Sigmoid colon (tissue), 7 donors: ENCODE results near the gene RERGL. TPM values are rescaled to one million over a fixed set of nuclear protein-coding genes. Genes with fewer than 3 reads are reported as not detected.

ENCODE experiments used
- DNase-seq: peaks from one replicate; pipeline ENCODE4 v3.0.0-alpha.2; 2019
- H3K27ac ChIP-seq, 4 donors: fragments of 200-600 bp; sonication (generic); one replicate each; pipeline ENCODE4 v1.5.1; 2016 to 2019; ENCODE audit warnings: mild to moderate bottlenecking in 1 of 4
- H3K27me3 ChIP-seq, 3 donors: fragments of 200-600 bp; sonication (generic); one replicate each; pipeline ENCODE4 v1.5.1; 2019; ENCODE audit warnings: mild to moderate bottlenecking in 1 of 3
- H3K36me3 ChIP-seq, 4 donors: fragments of 200-600 bp; sonication (generic); one replicate each; pipeline ENCODE4 v1.5.1; 2016 to 2019
- H3K4me1 ChIP-seq, 4 donors: fragments of 200-600 bp; sonication (generic); one replicate each; pipeline ENCODE4 v1.5.1; 2017 to 2019
- H3K4me3 ChIP-seq, 4 donors: fragments of 200-600 bp; sonication (generic); one replicate each; pipeline ENCODE4 v1.5.1; 2017 to 2019; ENCODE audit warnings: mild to moderate bottlenecking in 2 of 4, moderate library complexity in 1 of 4
- H3K9me3 ChIP-seq, 4 donors: fragments of 200-600 bp in 3 of 4; sonication (generic) in 3 of 4; one replicate each; pipeline versions ENCODE4 v1.5.1 to v1.6.1; 2013 to 2019
- CTCF ChIP-seq, 4 experiments: fragments of 450-650 bp in 3 of 4; fragments of 200-600 bp in 1 of 4; IDR thresholded peaks; one replicate each; pipeline ENCODE4 v1.5.1; 2016 to 2019; ENCODE audit warnings: antibody characterized with exemption in 4 of 4, mild to moderate bottlenecking in 3 of 4, moderate library complexity in 2 of 4
- EP300 ChIP-seq, 4 donors: sonication (generic); formaldehyde crosslinking; IDR thresholded peaks; one replicate each; pipeline ENCODE4 v1.6.1; 2017; ENCODE audit warnings: antibody characterized with exemption in 4 of 4
- POLR2A ChIP-seq, 2 donors: fragments of 450-650 bp; IDR thresholded peaks; one replicate each; pipeline ENCODE4 v1.6.1; 2016; ENCODE audit warnings: antibody characterized with exemption in 2 of 2, mild to moderate bottlenecking in 2 of 2, moderate library complexity in 2 of 2
- POLR2AphosphoS5 ChIP-seq, 4 donors: sonication (generic); formaldehyde crosslinking; IDR thresholded peaks; one replicate each; pipeline ENCODE4 v1.6.1; 2017; ENCODE audit warnings: antibody characterized with exemption in 4 of 4
- WGBS, 2 donors: extraction: QIAGEN DNeasy Blood & Tissue Kit; methylation state at CpG; one replicate each; pipeline ENCODE4 v1.1.7; 2013; 5-methylcytosine and 5-hydroxymethylcytosine counted together
- intact Hi-C: fragments of 100-400 bp; cut with DNase I; formaldehyde crosslinking; loops from one replicate; pipeline ENCODE4 v1.15.1; 2023
- polyA plus RNA-seq, 3 donors: library from polyadenylated mRNA; stranded (reverse); fragments of 200-250 nt; gene quantifications; one replicate each; pipeline ENCODE4 v1.2.3, GENCODE V29; 2013
- total RNA-seq, 4 donors: library from RNA; depleted of rRNA; stranded (reverse); fragments of >200 nt; gene quantifications; one replicate each; pipeline ENCODE4 v1.1.0, GENCODE V29; 2016
- donor health status: healthy with polysubstance abuse.
- donor health status: Bipolar disorder and iron deficiency.
- donor health status: healthy.

Gene RERGL
- total RNA-seq (10 to 100 TPM in 1 of 4 donors, 1 to 10 TPM in 3; 2.5 to 14.6 (median 3.3) TPM), polyA plus RNA-seq (1 to 10 TPM in 1 of 3 donors, not detected in 2; 6.7 TPM)

GRCh38 chr12:18090093-18090492 is at the start of gene RERGL:
Gene RERGL, minus strand, starts transcription at chr12:18090193. Its CDS starts 53 bp downstream, at chr12:18090140.
- TF ChIP-seq CTCF (IDR thresholded peaks at IDR 0.05): no peak
- no peak for TF ChIP-seq POLR2A (IDR thresholded peaks at IDR 0.05)
- TF ChIP-seq POLR2AphosphoS5 (IDR thresholded peaks at IDR 0.05): no peak
- no peak for TF ChIP-seq EP300 (IDR thresholded peaks at IDR 0.05)
- no peak within 1 kb of the TSS for H3K27ac ChIP-seq
- H3K36me3 ChIP-seq: no peaks in the 10 kb centered on the region
- no peak within 1 kb of the TSS for H3K4me3 ChIP-seq
- no peaks in the 10 kb centered on the region for H3K4me1 ChIP-seq
- 38 to 77% methylated on average over 1 of the region's 1 CpG for WGBS, 2 donors
- intact Hi-C loops: no loop called here
- no peak for DNase-seq
- H3K27me3 ChIP-seq: no peaks in the 10 kb centered on the region
- H3K9me3 ChIP-seq: no peaks in the 10 kb centered on the region

- Histone ChIP-seq H3K4me1 (no peaks in the 10 kb centered on the region), H3K9me3 (no peaks in the 10 kb centered on the region), H3K27ac (no peak overlapping the region), H3K4me3 (no peak overlapping the region), H3K36me3 (no peaks in the 10 kb centered on the region), H3K27me3 (no peaks in the 10 kb centered on the region)
- no peak for DNase-seq
- TF ChIP-seq CTCF (IDR thresholded peaks at IDR 0.05): no peak
- no peak for TF ChIP-seq POLR2AphosphoS5 (IDR thresholded peaks at IDR 0.05)
- no peak for TF ChIP-seq EP300 (IDR thresholded peaks at IDR 0.05)
- TF ChIP-seq POLR2A (IDR thresholded peaks at IDR 0.05): no peak
- intact Hi-C loops: no loop called here
- WGBS, 2 donors: 63 to 70% methylated on average over 4 of the region's 4 CpGs
Observed at GRCh38 chr12:18139254-18139653, 49.3 kb upstream of the RERGL start.

- Histone ChIP-seq H3K9me3 (no peaks in the 10 kb centered on the region), H3K4me3 (no peak overlapping the region), H3K27ac (no peak overlapping the region), H3K27me3 (no peaks in the 10 kb centered on the region), H3K36me3 (no peaks in the 10 kb centered on the region), H3K4me1 (no peaks in the 10 kb centered on the region)
- intact Hi-C loops: no loop called here
- DNase-seq: no peak
- no peak for TF ChIP-seq CTCF (IDR thresholded peaks at IDR 0.05)
- no peak for TF ChIP-seq POLR2A (IDR thresholded peaks at IDR 0.05)
- no peak for TF ChIP-seq POLR2AphosphoS5 (IDR thresholded peaks at IDR 0.05)
- TF ChIP-seq EP300 (IDR thresholded peaks at IDR 0.05): no peak
- WGBS, 2 donors: 81 to 83% methylated on average over 8 of the region's 8 CpGs
Observed at GRCh38 chr12:18135509-18135908, 45.5 kb upstream of the RERGL start.

GRCh38 chr12:18135086-18135485 is 45.1 kb upstream of the RERGL start:
- no peak for TF ChIP-seq POLR2A (IDR thresholded peaks at IDR 0.05)
- TF ChIP-seq EP300 (IDR thresholded peaks at IDR 0.05): no peak
- no peak for TF ChIP-seq POLR2AphosphoS5 (IDR thresholded peaks at IDR 0.05)
- no peak for TF ChIP-seq CTCF (IDR thresholded peaks at IDR 0.05)
- intact Hi-C loops: no loop called here
- H3K27ac ChIP-seq: no peak overlapping the region
- DNase-seq: no peak
- H3K27me3 ChIP-seq: no peaks in the 10 kb centered on the region
- H3K9me3 ChIP-seq: no peaks in the 10 kb centered on the region
- no peaks in the 10 kb centered on the region for H3K36me3 ChIP-seq
- no peaks in the 10 kb centered on the region for H3K4me1 ChIP-seq
- no peak overlapping the region for H3K4me3 ChIP-seq
- 65 to 68% methylated on average over 3 of the region's 3 CpGs for WGBS, 2 donors

- Histone ChIP-seq H3K27ac (no peak overlapping the region), H3K9me3 (peaks cover 0 to 9% (median 6%) of the 10 kb centered on the region in 4 donors), H3K27me3 (no peaks in the 10 kb centered on the region), H3K4me3 (no peak overlapping the region), H3K36me3 (no peaks in the 10 kb centered on the region), H3K4me1 (no peaks in the 10 kb centered on the region)
- DNase-seq: no peak
- intact Hi-C loops: no loop called here
- 23 to 58% methylated on average over 5 of the region's 5 CpGs for WGBS, 2 donors
- TF ChIP-seq POLR2A (IDR thresholded peaks at IDR 0.05): no peak
- no peak for TF ChIP-seq EP300 (IDR thresholded peaks at IDR 0.05)
- no peak for TF ChIP-seq POLR2AphosphoS5 (IDR thresholded peaks at IDR 0.05)
- TF ChIP-seq CTCF (IDR thresholded peaks at IDR 0.05): no peak
Observed at GRCh38 chr12:18130851-18131250, 40.9 kb upstream of the RERGL start.
